Tibial nerve (tissue), 4 donors: Measurements from ENCODE around the gene NTRK2. TPM values are rescaled to one million over a fixed set of nuclear protein-coding genes. Genes with fewer than 3 reads are reported as not detected.
A peak's percentile ranks its signal among the peaks of the same experiment; 100 is the strongest.

Experiments used
- DNase-seq, 2 donors: peaks; one replicate each; pipeline ENCODE4 v3.0.0-alpha.2; 2019; ENCODE audit warnings: low spot score in 2 of 2
- H3K27ac ChIP-seq, 4 donors: fragments of 200-600 bp; sonication (generic) in 3 of 4; one replicate each; pipeline ENCODE4 v1.5.1; 2017 to 2019; ENCODE audit warnings: mild to moderate bottlenecking in 1 of 4
- H3K27me3 ChIP-seq, 2 donors: fragments of 200-600 bp; sonication (generic) in 1 of 2; one replicate each; pipeline versions ENCODE4 v1.5.1 to v1.6.0; 2017 to 2019
- H3K36me3 ChIP-seq, 3 donors: fragments of 200-600 bp; sonication (generic); one replicate each; pipeline ENCODE4 v1.5.1; 2018 to 2019
- H3K4me1 ChIP-seq, 4 donors: fragments of 200-600 bp; sonication (generic) in 3 of 4; one replicate each; pipeline ENCODE4 v1.5.1; 2017 to 2019
- H3K4me3 ChIP-seq, 4 donors: fragments of 200-600 bp; sonication (generic) in 3 of 4; one replicate each; pipeline ENCODE4 v1.5.1; 2017 to 2019; ENCODE audit warnings: mild to moderate bottlenecking in 1 of 4, moderate library complexity in 1 of 4
- H3K9me3 ChIP-seq, 4 donors: fragments of 200-600 bp; sonication (generic) in 3 of 4; one replicate each; pipeline ENCODE4 v1.5.1; 2017 to 2019
- EP300 ChIP-seq, 2 donors: sonication (generic); formaldehyde crosslinking; IDR thresholded peaks; one replicate each; pipeline ENCODE4 v1.6.1; 2017; ENCODE audit warnings: antibody characterized with exemption in 2 of 2, mild to moderate bottlenecking in 1 of 2
- POLR2A ChIP-seq, 2 donors: fragments of 450-650 bp; IDR thresholded peaks; one replicate each; pipeline ENCODE4 v1.6.1; 2017; ENCODE audit warnings: antibody characterized with exemption in 2 of 2, mild to moderate bottlenecking in 2 of 2, moderate library complexity in 2 of 2
- WGBS, 2 donors: methylation state at CpG; one replicate each; pipeline ENCODE4 v1.1.5; 2018; 5-methylcytosine and 5-hydroxymethylcytosine counted together
- total RNA-seq, 4 donors: library from RNA; depleted of rRNA; stranded (reverse); fragments of >200 nt; gene quantifications; one replicate each; pipeline ENCODE4 v1.1.0, GENCODE V29; 2016
- TF ChIP-seq, protein P1 (sequence below), 5 experiments: fragments of 200-600 bp in 3 of 5; fragments of 450-650 bp in 2 of 5; sonication (generic) in 3 of 5; IDR thresholded peaks; one replicate each; pipeline ENCODE4 v1.5.1; 2016 to 2019; ENCODE audit warnings: antibody characterized with exemption in 5 of 5, mild to moderate bottlenecking in 3 of 5, moderate library complexity in 2 of 5

Gene NTRK2
- total RNA-seq, 4 donors from 2014 or later: 46.7 to 83.4 (median 69.5) TPM

DNA sequence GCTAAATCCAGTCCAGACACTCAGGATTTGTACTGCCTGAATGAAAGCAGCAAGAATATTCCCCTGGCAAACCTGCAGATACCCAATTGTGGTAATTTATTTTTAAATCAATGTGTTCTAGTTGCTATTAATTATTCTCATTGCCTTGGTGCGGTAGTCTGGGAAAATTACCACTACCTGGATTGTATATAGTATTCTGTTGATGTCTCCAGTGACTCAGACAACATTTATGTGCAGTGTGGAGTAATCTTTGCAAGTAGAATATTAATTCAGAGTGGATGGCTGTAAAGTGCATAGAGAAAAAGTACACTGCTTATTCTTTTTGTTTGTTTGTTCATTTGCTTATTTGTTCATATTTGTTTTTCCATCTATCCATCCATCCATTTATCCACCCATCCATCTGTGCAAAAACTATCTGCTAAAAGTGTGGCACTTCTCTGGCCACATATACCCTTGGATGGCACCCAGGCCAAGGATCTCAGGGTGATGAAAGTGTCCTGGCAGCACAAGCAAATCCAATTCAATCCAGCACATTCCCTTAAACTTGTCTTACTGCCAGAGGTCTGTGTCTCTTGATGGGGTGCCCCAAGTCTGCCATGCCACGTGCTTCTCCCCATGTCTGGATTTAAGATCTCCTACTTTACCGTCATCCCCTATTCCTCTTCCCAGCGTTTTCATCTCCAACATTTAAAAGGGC is 41.3 kb downstream of the NTRK2 start:
- Histone ChIP-seq H3K27ac (peak overlapping the region in 3 of 4 donors; percentile 5 to 64 (median 61)), H3K4me1 (peaks cover 0 to 24% (median 5%) of the 10 kb centered on the region in 4 donors), H3K36me3 (no peaks in the 10 kb centered on the region), H3K4me3 (no peak overlapping the region), H3K27me3 (no peaks in the 10 kb centered on the region), H3K9me3 (no peaks in the 10 kb centered on the region)
- DNase-seq: no peak
- WGBS, 2 donors: 85 to 89% methylated on average over 4 of the region's 4 CpGs
- no peak for TF ChIP-seq POLR2A (IDR thresholded peaks at IDR 0.05)
- no peak for TF ChIP-seq EP300 (IDR thresholded peaks at IDR 0.05)
- TF ChIP-seq, protein P1, sequence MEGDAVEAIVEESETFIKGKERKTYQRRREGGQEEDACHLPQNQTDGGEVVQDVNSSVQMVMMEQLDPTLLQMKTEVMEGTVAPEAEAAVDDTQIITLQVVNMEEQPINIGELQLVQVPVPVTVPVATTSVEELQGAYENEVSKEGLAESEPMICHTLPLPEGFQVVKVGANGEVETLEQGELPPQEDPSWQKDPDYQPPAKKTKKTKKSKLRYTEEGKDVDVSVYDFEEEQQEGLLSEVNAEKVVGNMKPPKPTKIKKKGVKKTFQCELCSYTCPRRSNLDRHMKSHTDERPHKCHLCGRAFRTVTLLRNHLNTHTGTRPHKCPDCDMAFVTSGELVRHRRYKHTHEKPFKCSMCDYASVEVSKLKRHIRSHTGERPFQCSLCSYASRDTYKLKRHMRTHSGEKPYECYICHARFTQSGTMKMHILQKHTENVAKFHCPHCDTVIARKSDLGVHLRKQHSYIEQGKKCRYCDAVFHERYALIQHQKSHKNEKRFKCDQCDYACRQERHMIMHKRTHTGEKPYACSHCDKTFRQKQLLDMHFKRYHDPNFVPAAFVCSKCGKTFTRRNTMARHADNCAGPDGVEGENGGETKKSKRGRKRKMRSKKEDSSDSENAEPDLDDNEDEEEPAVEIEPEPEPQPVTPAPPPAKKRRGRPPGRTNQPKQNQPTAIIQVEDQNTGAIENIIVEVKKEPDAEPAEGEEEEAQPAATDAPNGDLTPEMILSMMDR (IDR thresholded peaks at IDR 0.05): no peak

DNA sequence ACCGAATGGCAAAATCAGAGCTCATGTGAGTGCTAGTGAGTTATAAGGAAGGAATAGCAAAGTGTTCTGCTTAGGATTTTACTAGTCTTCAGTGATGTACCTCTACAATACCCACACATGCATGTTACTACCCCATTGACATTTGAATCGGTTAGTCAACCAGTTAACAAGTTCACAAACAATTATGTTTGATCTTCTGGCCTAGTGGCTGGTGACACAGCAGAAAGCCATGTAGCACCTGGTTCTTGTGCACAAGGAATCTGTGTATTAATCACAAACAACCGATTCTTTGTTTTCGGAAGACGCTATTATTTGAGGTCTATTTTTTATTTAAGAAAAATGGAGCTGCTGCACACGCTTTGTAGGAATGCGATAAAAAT is 41.9 kb downstream of the NTRK2 start:
- TF ChIP-seq EP300 (IDR thresholded peaks at IDR 0.05) (no peak), POLR2A (IDR thresholded peaks at IDR 0.05) (no peak)
- TF ChIP-seq, protein P1 (IDR thresholded peaks at IDR 0.05): no peak
- H3K27ac ChIP-seq: peak overlapping the region in 3 of 4 donors; percentile 5 to 64 (median 61)
- no peak for DNase-seq
- H3K4me3 ChIP-seq: no peak overlapping the region
- no peaks in the 10 kb centered on the region for H3K36me3 ChIP-seq
- no peaks in the 10 kb centered on the region for H3K9me3 ChIP-seq
- WGBS, 2 donors: 61 to 70% methylated on average over 7 of the region's 7 CpGs
- H3K4me1 ChIP-seq: peaks cover 0 to 24% (median 5%) of the 10 kb centered on the region in 4 donors
- H3K27me3 ChIP-seq: no peaks in the 10 kb centered on the region

DNA sequence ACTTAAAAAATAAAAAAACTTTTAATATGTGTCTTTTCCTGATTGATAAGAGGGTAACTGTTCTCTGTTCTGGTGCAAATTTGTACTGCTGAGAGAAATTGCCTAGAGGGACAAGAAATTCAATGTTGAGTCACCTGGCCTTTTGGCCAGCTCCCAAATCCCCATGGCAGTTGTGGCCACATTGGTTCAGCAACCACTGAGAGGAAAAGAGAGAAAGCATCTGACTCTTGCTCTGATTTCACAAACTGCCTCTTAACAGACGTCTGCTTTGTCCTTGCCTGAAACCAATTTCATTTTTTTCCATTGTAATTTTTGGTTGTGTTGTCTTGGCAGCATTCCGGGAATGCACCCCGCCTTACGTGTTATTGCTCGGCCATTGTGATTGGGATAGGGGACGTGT is 42.4 kb downstream of the NTRK2 start:
- 26% methylated on average over 6 of the region's 6 CpGs for WGBS, 2 donors
- Histone ChIP-seq H3K4me3 (no peak overlapping the region), H3K4me1 (peaks cover 0 to 24% (median 5%) of the 10 kb centered on the region in 4 donors), H3K27me3 (no peaks in the 10 kb centered on the region), H3K27ac (peak overlapping the region in 3 of 4 donors; percentile 5 to 64 (median 61)), H3K9me3 (no peaks in the 10 kb centered on the region), H3K36me3 (no peaks in the 10 kb centered on the region)
- DNase-seq: peak; percentile 53 to 61
- TF ChIP-seq EP300 (IDR thresholded peaks at IDR 0.05): peak in 1 of 2 donors; percentile 72
- no peak for TF ChIP-seq POLR2A (IDR thresholded peaks at IDR 0.05)
- TF ChIP-seq, protein P1 (IDR thresholded peaks at IDR 0.05): no peak

DNA sequence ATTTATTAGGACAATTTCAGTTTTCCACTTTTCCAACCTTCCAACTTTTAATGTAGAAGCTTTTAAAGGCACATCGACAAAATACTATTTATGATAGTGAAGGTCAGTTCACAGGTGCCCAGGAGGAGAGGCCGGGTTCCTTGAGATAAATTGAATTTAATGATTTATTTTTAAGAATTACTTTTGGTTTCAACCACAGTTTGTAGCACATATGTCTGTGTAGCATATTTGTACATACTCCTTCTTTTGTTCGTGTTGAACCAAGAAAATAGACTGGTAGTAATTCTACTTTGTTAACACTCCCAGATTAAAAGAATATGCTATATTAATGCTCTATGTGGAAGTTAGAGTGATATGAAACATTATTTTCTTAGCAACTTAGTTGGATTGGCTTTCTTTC is 46.7 kb downstream of the NTRK2 start:
- DNase-seq: no peak
- Histone ChIP-seq H3K27ac (no peak overlapping the region), H3K4me3 (no peak overlapping the region), H3K27me3 (no peaks in the 10 kb centered on the region), H3K9me3 (no peaks in the 10 kb centered on the region), H3K36me3 (no peaks in the 10 kb centered on the region), H3K4me1 (peaks cover 0 to 9% (median 4%) of the 10 kb centered on the region in 4 donors)
- no peak for TF ChIP-seq POLR2A (IDR thresholded peaks at IDR 0.05)
- TF ChIP-seq EP300 (IDR thresholded peaks at IDR 0.05): no peak
- TF ChIP-seq, protein P1 (IDR thresholded peaks at IDR 0.05): no peak
- 80 to 85% methylated on average over 3 of the region's 3 CpGs for whole genome bisulfite sequencing, 2 donors

DNA sequence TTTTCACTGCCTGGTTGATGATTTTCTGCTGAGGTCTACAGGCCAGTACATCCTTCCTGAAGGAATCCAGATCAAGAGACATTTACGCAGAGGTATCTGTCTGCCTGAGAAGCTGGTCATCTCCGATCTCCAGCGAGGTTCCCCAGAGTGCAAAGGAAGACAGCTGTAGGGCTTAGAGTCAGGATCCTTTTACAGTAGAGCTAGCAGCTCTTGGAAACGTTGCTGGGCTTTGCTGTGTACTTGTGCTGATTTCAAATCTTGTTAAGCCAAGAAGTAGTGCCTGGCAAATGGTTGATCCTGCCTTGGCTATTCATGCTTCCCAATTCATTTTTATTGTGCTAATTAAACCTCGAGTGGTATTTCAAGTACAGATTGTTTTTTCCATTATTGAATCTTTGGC is 48.9 kb downstream of the NTRK2 start:
- Histone ChIP-seq H3K4me1 (peaks cover 0 to 5% (median 0%) of the 10 kb centered on the region in 4 donors), H3K27ac (no peak overlapping the region), H3K9me3 (no peaks in the 10 kb centered on the region), H3K27me3 (no peaks in the 10 kb centered on the region), H3K36me3 (peaks cover 0 to 1% (median 0%) of the 10 kb centered on the region in 3 donors), H3K4me3 (no peak overlapping the region)
- DNase-seq: no peak
- WGBS, 2 donors: 60 to 64% methylated on average over 5 of the region's 5 CpGs
- TF ChIP-seq EP300 (IDR thresholded peaks at IDR 0.05) (no peak), POLR2A (IDR thresholded peaks at IDR 0.05) (no peak)
- TF ChIP-seq, protein P1 (IDR thresholded peaks at IDR 0.05): no peak
